H1 (cell line): ENCODE data around the gene CTNND2. TPM values are rescaled to one million over a fixed set of nuclear protein-coding genes. Genes with fewer than 3 reads are reported as not detected.

ENCODE experiments used
- CTCF ChIA-PET: fragments of 300-600 bp; sonication (Branson Sonifier 250); formaldehyde crosslinking; loops from one replicate; lab custom pipeline; 2021; ENCODE audit not compliant: partially characterized antibody; lab: Charles Lee
- POLR2A ChIA-PET: fragments of 300-600 bp; sonication (Branson Sonifier 250); formaldehyde crosslinking; loops from one replicate; lab custom pipeline; 2021; ENCODE audit warnings: inconsistent platforms; ENCODE audit not compliant: partially characterized antibody; lab: Charles Lee
- DNase-seq, 2 experiments: peaks; one replicate each; pipeline versions ENCODE4 v3.0.0 to v3.0.0-alpha.2; 2010 to 2022; ENCODE audit warnings: low spot score in 2 of 2, low read depth in 1 of 2, mixed read lengths in 1 of 2
- FAIRE-seq: peaks from 2 replicates; lab custom pipeline; 2011; peaks lifted over from hg19 to GRCh38; lab: Jason Lieb, UNC
- H2AFZ ChIP-seq: 2 replicates; pipeline ENCODE4 v1.8.1; 2012; ENCODE audit warnings: low read length, inconsistent platforms
- H2AK5ac ChIP-seq: 2 replicates; pipeline ENCODE4 v1.6.1; 2013; ENCODE audit warnings: low read depth, low read length
- H2BK120ac ChIP-seq: replicated peaks from 2 replicates; pipeline ENCODE3; 2013; ENCODE audit warnings: low read depth, low read length, inconsistent platforms
- H2BK12ac ChIP-seq: 2 replicates; pipeline ENCODE4 v1.6.1; 2013; ENCODE audit warnings: low read depth, low read length
- H2BK15ac ChIP-seq: 2 replicates; pipeline ENCODE4 v1.6.1; 2013; ENCODE audit warnings: low read length
- H2BK20ac ChIP-seq: 2 replicates; pipeline ENCODE4 v1.6.1; 2013; ENCODE audit warnings: low read length
- H2BK5ac ChIP-seq: 2 replicates; pipeline ENCODE4 v1.6.1; 2013; ENCODE audit warnings: low read depth, low read length
- H3K14ac ChIP-seq: 2 replicates; pipeline ENCODE4 v1.6.1; 2013; ENCODE audit warnings: inconsistent platforms; ENCODE audit not compliant: insufficient read length
- H3K18ac ChIP-seq: 2 replicates; pipeline ENCODE4 v1.6.1; 2013; ENCODE audit warnings: low read length; ENCODE audit errors: extremely low read depth
- H3K23ac ChIP-seq: 2 replicates; pipeline ENCODE4 v1.6.1; 2013; ENCODE audit warnings: inconsistent platforms; ENCODE audit not compliant: insufficient read length
- H3K23me2 ChIP-seq: 2 replicates; pipeline ENCODE4 v1.6.1; 2013; ENCODE audit warnings: low read depth, low read length
- H3K27ac ChIP-seq: 2 replicates; pipeline ENCODE4 v1.6.1; 2011; ENCODE audit warnings: low read depth, low read length, inconsistent platforms
- H3K27me3 ChIP-seq, 4 experiments: replicated peaks in 1 of 4; 1 replicate in 1 of 4; 2 replicates in 3 of 4; pipeline versions ENCODE4 v1.6.1 to v1.8.1; 2011 to 2013; ENCODE audit warnings: low read length in 3 of 4, mild to moderate bottlenecking in 3 of 4, inconsistent platforms in 2 of 4, mixed read lengths in 2 of 4, moderate library complexity in 1 of 4; ENCODE audit not compliant: control insufficient read depth in 3 of 4, insufficient read depth in 3 of 4; ENCODE audit errors: extremely low read depth in 1 of 4
- H3K36me3 ChIP-seq, 4 experiments: 2 replicates each; pipeline versions ENCODE4 v1.6.1 to v1.8.1; 2011 to 2013; ENCODE audit warnings: mild to moderate bottlenecking in 4 of 4, low read length in 3 of 4, moderate library complexity in 2 of 4, control low read depth in 1 of 4, inconsistent platforms in 1 of 4; ENCODE audit not compliant: insufficient read depth in 4 of 4, control insufficient read depth in 2 of 4
- H3K4ac ChIP-seq: replicated peaks from 2 replicates; pipeline ENCODE3; 2013; ENCODE audit warnings: low read length, low read depth, mixed read lengths, inconsistent platforms; ENCODE audit not compliant: insufficient read length
- H3K4me1 ChIP-seq, 4 experiments: replicated peaks in 1 of 4; 1 replicate in 1 of 4; 2 replicates in 3 of 4; pipeline versions ENCODE4 v1.6.1 to v1.8.1; 2011 to 2013; ENCODE audit warnings: low read length in 3 of 4, inconsistent platforms in 2 of 4, mixed read lengths in 1 of 4; ENCODE audit not compliant: insufficient read depth in 4 of 4, control insufficient read depth in 3 of 4
- H3K4me2 ChIP-seq, 2 experiments: 2 replicates each; pipeline versions ENCODE4 v1.6.1 to v1.8.1; 2011 to 2013; ENCODE audit warnings: low read depth in 2 of 2, low read length in 2 of 2, control low read depth in 1 of 2, inconsistent platforms in 1 of 2, mild to moderate bottlenecking in 1 of 2; ENCODE audit not compliant: insufficient read depth in 1 of 2
- H3K4me3 ChIP-seq, 4 experiments: fragments of 200-600, 300-600 bp in 1 of 4; sonication (generic), shearing (Covaris generic), sonication (Bioruptor Twin) in 1 of 4; 2 replicates each; pipeline versions ENCODE4 v1.5.1 to v1.8.1; 2011 to 2016; ENCODE audit warnings: low read length in 4 of 4, low read depth in 3 of 4, control low read depth in 2 of 4, inconsistent platforms in 2 of 4, mild to moderate bottlenecking in 2 of 4, mixed read lengths in 1 of 4, moderate library complexity in 1 of 4; ENCODE audit not compliant: insufficient read depth in 2 of 4; ENCODE audit errors: extremely low read depth in 1 of 4
- H3K56ac ChIP-seq: replicated peaks from 2 replicates; pipeline ENCODE3; 2013; ENCODE audit warnings: low read depth, mild to moderate bottlenecking, mixed read lengths, low read length, inconsistent platforms; ENCODE audit not compliant: insufficient read length
- H3K79me1 ChIP-seq: 2 replicates; pipeline ENCODE4 v1.6.1; 2013; ENCODE audit warnings: low read depth, low read length, control low read depth
- H3K79me2 ChIP-seq, 2 experiments: 2 replicates each; pipeline versions ENCODE4 v1.6.1 to v1.8.1; 2012 to 2013; ENCODE audit warnings: low read length in 2 of 2, mild to moderate bottlenecking in 2 of 2, inconsistent platforms in 1 of 2; ENCODE audit not compliant: insufficient read depth in 2 of 2, control insufficient read depth in 1 of 2
- H3K9ac ChIP-seq, 4 experiments: replicated peaks in 1 of 4; 1 replicate in 1 of 4; 2 replicates in 3 of 4; pipeline versions ENCODE4 v1.6.1 to v1.8.1; 2011 to 2013; ENCODE audit warnings: low read depth in 3 of 4, low read length in 3 of 4, control low read depth in 2 of 4, mild to moderate bottlenecking in 2 of 4, moderate library complexity in 2 of 4, inconsistent platforms in 1 of 4; ENCODE audit errors: extremely low read depth in 1 of 4
- H3K9me3 ChIP-seq, 2 experiments: 2 replicates each; pipeline versions ENCODE4 v1.6.1 to v1.8.1; 2012 to 2013; ENCODE audit warnings: mild to moderate bottlenecking in 2 of 2, moderate library complexity in 2 of 2, control low read depth in 1 of 2, inconsistent platforms in 1 of 2, low read depth in 1 of 2, low read length in 1 of 2, mixed read lengths in 1 of 2; ENCODE audit not compliant: insufficient read depth in 2 of 2
- H4K20me1 ChIP-seq, 2 experiments: replicated peaks in 1 of 2; 2 replicates each; pipeline versions ENCODE3 to v1.8.1; 2011 to 2013; ENCODE audit warnings: inconsistent platforms in 2 of 2, low read length in 2 of 2, mild to moderate bottlenecking in 1 of 2; ENCODE audit not compliant: insufficient read depth in 2 of 2, control insufficient read depth in 1 of 2
- H4K5ac ChIP-seq: 2 replicates; pipeline ENCODE4 v1.6.1; 2013; ENCODE audit warnings: low read length, low read depth, mixed read lengths, inconsistent platforms; ENCODE audit not compliant: insufficient read length
- H4K8ac ChIP-seq: 2 replicates; pipeline ENCODE4 v1.8.0; 2013; ENCODE audit warnings: mild to moderate bottlenecking, moderate library complexity, low read length, inconsistent platforms; ENCODE audit not compliant: insufficient read depth; ENCODE audit errors: extremely low read depth
- H4K91ac ChIP-seq: replicated peaks from 2 replicates; pipeline ENCODE3; 2013; ENCODE audit warnings: low read length, mixed read lengths, inconsistent platforms; ENCODE audit not compliant: insufficient read length
- CHD2 ChIP-seq: IDR thresholded peaks from 2 replicates; pipeline ENCODE4 v1.6.1; 2012; ENCODE audit warnings: low read length, improper control_type of control experiment
- MAX ChIP-seq: IDR thresholded peaks from 2 replicates; pipeline ENCODE4 v1.6.1; 2012; ENCODE audit warnings: inconsistent platforms
- POU5F1 ChIP-seq: IDR thresholded peaks from 2 replicates; pipeline ENCODE4 v1.6.1; 2011; ENCODE audit warnings: low read depth, mild to moderate bottlenecking, low read length, moderate library complexity
- SUZ12 ChIP-seq: fragments of 200-600 bp; sonication (generic); IDR thresholded peaks from 2 replicates; pipeline ENCODE4 v1.6.1; 2012; ENCODE audit warnings: mild to moderate bottlenecking, inconsistent platforms, low read length, moderate library complexity, mixed read lengths
- TAF7 ChIP-seq: optimal IDR thresholded peaks from 2 replicates; pipeline ENCODE3; 2011; ENCODE audit warnings: low read depth, mild to moderate bottlenecking, inconsistent platforms, low read length, moderate library complexity, borderline replicate concordance
- TCF12 ChIP-seq: IDR thresholded peaks from 2 replicates; pipeline ENCODE4 v1.6.1; 2011; ENCODE audit warnings: low read depth, mild to moderate bottlenecking, low read length
- TEAD4 ChIP-seq: IDR thresholded peaks from 2 replicates; pipeline ENCODE4 v1.6.1; 2012; ENCODE audit warnings: low read depth, low read length, inconsistent platforms, mixed read lengths
- WGBS, 2 experiments: shearing (Covaris generic) in 1 of 2; methylation state at CpG; one replicate each; pipeline versions ENCODE4 v1.1.6 to v1.1.7; 2013 to 2015; ENCODE audit warnings: low lambda C conversion rate in 2 of 2, mixed read lengths in 2 of 2, inconsistent platforms in 1 of 2, low coverage in 1 of 2, missing lambda C conversion rate in 1 of 2; ENCODE audit not compliant: insufficient replicate concordance in 2 of 2, insufficient coverage in 1 of 2, insufficient read length in 1 of 2; ENCODE audit errors: extremely low coverage in 1 of 2, missing lambda C conversion rate in 1 of 2; 5-methylcytosine and 5-hydroxymethylcytosine counted together
- polyA plus RNA-seq, 7 experiments: library from polyadenylated mRNA; depleted of rRNA in 3 of 7; stranded (reverse) in 5 of 7; unstranded in 2 of 7; fragments of >200 nt in 5 of 7; fragments of 200-250 nt in 2 of 7; gene quantifications; 1 replicate in 5 of 7; 2 replicates in 1 of 7; 4 replicates in 1 of 7; pipeline versions ENCODE4 v1.2.1 to v1.2.3, GENCODE V29; 2011 to 2013; ENCODE audit warnings: missing spikeins in 2 of 7, mixed read lengths in 2 of 7
- total RNA-seq: library from RNA; stranded (reverse); fragmentation: NEBNext Ultra II Directional; extraction: Animal tissue kit (Norgen Biotek cat#: 25700); gene quantifications from 2 replicates; pipeline ENCODE4 v1.2.1, GENCODE V29; 2021

CTNND2 gene
- total and polyA plus RNA-seq, 2 of the 8 experiments (the other 6 are each of a cell fraction or from before 2014, with no cell fraction given) = 7.4 to 14.2 TPM

DNA sequence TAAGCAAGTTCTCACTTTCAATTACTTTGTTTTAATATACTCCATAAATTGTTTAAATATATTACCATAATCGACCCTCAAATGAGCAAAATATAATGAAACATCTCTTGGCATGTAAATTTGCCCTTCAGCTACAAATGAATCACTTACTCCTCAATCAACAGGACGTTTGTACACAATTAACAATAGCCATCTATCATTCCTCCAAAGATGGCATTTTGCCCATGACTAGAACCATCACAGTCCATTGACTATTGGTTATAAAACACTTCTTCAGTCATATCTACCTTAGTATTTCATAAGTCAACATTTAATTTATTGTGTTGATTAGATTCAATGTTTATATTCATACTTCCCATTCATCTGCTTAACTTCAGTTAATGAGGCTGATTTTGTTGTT, 127.2 kb downstream of the CTNND2 start:
- no peaks in the 10 kb centered on the region for H3K36me3 ChIP-seq
- no peaks in the 10 kb centered on the region for H3K9me3 ChIP-seq
- H2BK15ac ChIP-seq = no peak overlapping the region
- H3K79me2 ChIP-seq = no peaks in the 10 kb centered on the region
- no peak overlapping the region for H4K5ac ChIP-seq
- no peak overlapping the region for H2AFZ ChIP-seq
- H2BK12ac ChIP-seq = no peak overlapping the region
- no peak overlapping the region for H3K14ac ChIP-seq
- H3K9ac ChIP-seq = no peak overlapping the region
- WGBS, 2 experiments = 80% methylated on average over 2 of the region's 2 CpGs; no CpG with 5 or more reads in 1 of the 2 experiments
- no peak overlapping the region for H2BK120ac ChIP-seq
- no peak overlapping the region for H2BK20ac ChIP-seq
- no peak overlapping the region for H3K27ac ChIP-seq
- no peak overlapping the region for H2AK5ac ChIP-seq
- no peaks in the 10 kb centered on the region for H3K23me2 ChIP-seq
- DNase-seq (no peak), FAIRE-seq (no peak)
- CTCF ChIA-PET = interaction anchor here (1.0 kb wide), 1 partner anchor 57 kb away, joined by 3 read pairs; no protein-coding TSS in a partner anchor
- H3K4me2 ChIP-seq = no peak overlapping the region
- H2BK5ac ChIP-seq = no peak overlapping the region
- no peaks in the 10 kb centered on the region for H3K4me1 ChIP-seq
- H3K27me3 ChIP-seq = no peaks in the 10 kb centered on the region
- POLR2A ChIA-PET = no interaction called here
- H3K23ac ChIP-seq = no peak overlapping the region
- H4K8ac ChIP-seq = no peak overlapping the region
- no peak overlapping the region for H3K18ac ChIP-seq
- no peak overlapping the region for H4K91ac ChIP-seq
- no peak overlapping the region for H3K4me3 ChIP-seq
- H4K20me1 ChIP-seq = no peaks in the 10 kb centered on the region
- no peaks in the 10 kb centered on the region for H3K79me1 ChIP-seq
- no peak overlapping the region for H3K56ac ChIP-seq
- H3K4ac ChIP-seq = no peak overlapping the region
- TF ChIP-seq TAF7 = no peak
- no peak for TF ChIP-seq POU5F1
- no peak for TF ChIP-seq TCF12
- no peak for TF ChIP-seq CHD2
- TF ChIP-seq TEAD4 = no peak
- no peak for TF ChIP-seq MAX
- TF ChIP-seq SUZ12 = no peak
